K562 (cell line): ENCODE results near the gene CNPY4. TPM values are rescaled to one million over a fixed set of nuclear protein-coding genes. Genes with fewer than 3 reads are reported as not detected.

Experiments
- ARNT ChIP-seq, 2 experiments: fragments of 450-650 bp; IDR thresholded peaks; 2 replicates each; pipeline ENCODE4 v1.6.1; 2016; ENCODE audit warnings: mild to moderate bottlenecking in 1 of 2
- CTBP1 ChIP-seq: fragments of 450-650 bp; IDR thresholded peaks from 2 replicates; pipeline ENCODE4 v1.6.1; 2016; ENCODE audit warnings: borderline replicate concordance
- HDAC8 ChIP-seq: fragments of 450-650 bp; IDR thresholded peaks from 2 replicates; pipeline ENCODE4 v1.6.1; 2016; ENCODE audit warnings: mild to moderate bottlenecking, missing genetic modification characterization, moderate library complexity, missing compliant biosample characterization
- HEY1 ChIP-seq: fragments of 250-450 bp; sonication (Bioruptor Pico); IDR thresholded peaks from 2 replicates; pipeline ENCODE4 v1.5.0; 2020; ENCODE audit warnings: mild to moderate bottlenecking, moderate library complexity, borderline replicate concordance
- HMG20B ChIP-seq: fragments of 250-450 bp; sonication (Bioruptor Pico); IDR thresholded peaks from 2 replicates; pipeline ENCODE4 v1.5.0; 2021; ENCODE audit warnings: mild to moderate bottlenecking
- HNRNPH1 ChIP-seq: fragments of 200-400 bp; formaldehyde crosslinking; optimal IDR thresholded peaks from 2 replicates; pipeline ENCODE3; 2017; ENCODE audit warnings: low read depth, mild to moderate bottlenecking, low read length, moderate library complexity
- KDM5B ChIP-seq: fragments of 200-600 bp; sonication (generic); IDR thresholded peaks from 2 replicates; pipeline ENCODE4 v1.6.1; 2012; ENCODE audit warnings: low read depth, mild to moderate bottlenecking, moderate library complexity, low read length, control low read depth, inconsistent platforms; ENCODE audit not compliant: insufficient replicate concordance
- KLF16 ChIP-seq: IDR thresholded peaks from 2 replicates; pipeline ENCODE4 v1.6.1; 2016; ENCODE audit warnings: antibody characterized with exemption
- MBD1 ChIP-seq: fragments of 250-450 bp; sonication (Bioruptor Pico); IDR thresholded peaks from 2 replicates; pipeline ENCODE4 v1.8.0; 2022; ENCODE audit warnings: inconsistent platforms
- MITF ChIP-seq: IDR thresholded peaks from 2 replicates; pipeline ENCODE4 v1.6.1; 2014; ENCODE audit warnings: antibody characterized with exemption
- MTF1 ChIP-seq: fragments of 250-450 bp; sonication (Bioruptor Pico); IDR thresholded peaks from 2 replicates; pipeline ENCODE4 v1.9.0; 2021; ENCODE audit warnings: moderate library complexity, mild to moderate bottlenecking, inconsistent platforms, borderline replicate concordance
- NELFE ChIP-seq: IDR thresholded peaks from 2 replicates; pipeline ENCODE4 v1.6.1; 2011; ENCODE audit warnings: mild to moderate bottlenecking; ENCODE audit not compliant: insufficient read depth, insufficient read length
- NR2C1 ChIP-seq, 2 experiments: fragments of 450-650 bp; IDR thresholded peaks; 2 replicates each; pipeline ENCODE4 v1.6.1; 2017; ENCODE audit warnings: mild to moderate bottlenecking in 2 of 2, antibody characterized with exemption in 1 of 2, inconsistent platforms in 1 of 2, missing compliant biosample characterization in 1 of 2, missing genetic modification characterization in 1 of 2
- NUFIP1 ChIP-seq: fragments of 450-650 bp; IDR thresholded peaks from 2 replicates; pipeline ENCODE4 v1.6.1; 2018; ENCODE audit not compliant: partially characterized antibody
- OTX1 ChIP-seq: fragments of 450-650 bp; formaldehyde crosslinking; IDR thresholded peaks from 2 replicates; pipeline ENCODE4 v1.4.0; 2022; ENCODE audit warnings: mild to moderate bottlenecking
- PRDM10 ChIP-seq: fragments of 450-650 bp; IDR thresholded peaks from 2 replicates; pipeline ENCODE4 v1.6.1; 2018; ENCODE audit not compliant: partially characterized antibody
- PTBP1 ChIP-seq: fragments of 200-400 bp; formaldehyde crosslinking; IDR thresholded peaks from 2 replicates; pipeline ENCODE4 v1.6.1; 2017; ENCODE audit warnings: low read depth, low read length
- RFX1 ChIP-seq: fragments of 450-650 bp; IDR thresholded peaks from 2 replicates; pipeline ENCODE4 v1.6.1; 2016; ENCODE audit warnings: mild to moderate bottlenecking, moderate library complexity
- SMARCA5 ChIP-seq: fragments of 450-650 bp; IDR thresholded peaks from 2 replicates; pipeline ENCODE4 v1.6.1; 2016
- SOX6 ChIP-seq: fragments of 450-650 bp; IDR thresholded peaks from 2 replicates; pipeline ENCODE4 v1.6.1; 2014; ENCODE audit warnings: mild to moderate bottlenecking
- TCF3 ChIP-seq: sonication (generic); formaldehyde crosslinking; IDR thresholded peaks from 2 replicates; pipeline ENCODE4 v1.4.0; 2020; ENCODE audit warnings: mild to moderate bottlenecking, missing genetic modification reagents
- TSC22D4 ChIP-seq: fragments of 450-650 bp; IDR thresholded peaks from 2 replicates; pipeline ENCODE4 v1.6.1; 2016; ENCODE audit warnings: missing genetic modification characterization, missing biosample characterization, control low read depth
- ZNF408 ChIP-seq: fragments of 250-450 bp; sonication (Bioruptor Pico); IDR thresholded peaks from 2 replicates; pipeline ENCODE4 v1.4.0; 2020; ENCODE audit warnings: low read depth, mild to moderate bottlenecking, moderate library complexity
- polyA plus RNA-seq, 8 experiments: library from polyadenylated mRNA; depleted of rRNA in 4 of 8; stranded (reverse) in 5 of 8; unstranded in 3 of 8; fragments of >200 nt; fragmentation: Nextera tagmentation in 2 of 8; fragmentation: Illumina TruSeq in 1 of 8; extraction: Ambion mirVana in 2 of 8; extraction: Trizol in 1 of 8; gene quantifications; 2 replicates each; pipeline versions ENCODE4 v1.2.1 to v1.2.3, GENCODE V29; 2011 to 2014; ENCODE audit warnings: inconsistent platforms in 1 of 8, missing spikeins in 1 of 8
- total RNA-seq, 7 experiments: library from RNA; depleted of rRNA in 6 of 7; stranded (reverse); fragments of >200 nt in 6 of 7; fragmentation: Illumina TruSeq in 2 of 7; extraction: Trizol in 2 of 7; gene quantifications; 2 replicates each; pipeline versions ENCODE4 v1.2.1 to v1.2.3, GENCODE V29; 2011 to 2021; ENCODE audit warnings: low replicate concordance in 1 of 7

Gene CNPY4
- total and polyA plus RNA-seq, 9 of the 15 experiments (the other 6 are each of a cell fraction or from before 2014, with no cell fraction given), result 1.9 to 11.2 (median 7.0) TPM

GRCh38 chr7:100088621-100089457 lies 30.6 kb upstream of the CNPY4 start, which contains the start of gene COPS6 (continued):
- TF ChIP-seq HMG20B, result no peak
- TF ChIP-seq MITF, result 0 out of 2 replicates have a peak, but pooled peaks have one; percentile 28
- no peak for TF ChIP-seq ZNF408 (CRISPR knock-in tag)
- TF ChIP-seq ARNT (IDR thresholded peaks at IDR 0.05), result no peak
- 0 out of 2 replicates have a peak, but pooled peaks have one; percentile 41 for TF ChIP-seq MTF1 (CRISPR knock-in tag)
- no peak; the same call in 1 of the 2 replicates for TF ChIP-seq OTX1 (CRISPR knock-in tag)
- peak; percentile 82 for TF ChIP-seq HDAC8 (tag)
- TF ChIP-seq CTBP1, result peak; percentile 79; the same call in 1 of the 2 replicates
- no peak for TF ChIP-seq RFX1
- TF ChIP-seq NELFE, result no peak
- TF ChIP-seq KDM5B, result peak; percentile 87
- TF ChIP-seq KLF16, result peak; percentile 50
- TF ChIP-seq HNRNPH1, result no peak
- TF ChIP-seq PTBP1, result no peak
- no peak for TF ChIP-seq HEY1 (CRISPR knock-in tag)
- peak; percentile 93 for TF ChIP-seq NUFIP1
- no peak for TF ChIP-seq MBD1 (CRISPR knock-in tag)
- no peak for TF ChIP-seq TCF3 (CRISPR knock-in tag)
- TF ChIP-seq SMARCA5, result no peak
- 0 out of 2 replicates have a peak, but pooled peaks have one; percentile 42 for TF ChIP-seq SOX6
- TF ChIP-seq TSC22D4 (tag), result no peak
- peak; percentile 33 for TF ChIP-seq PRDM10
- TF ChIP-seq NR2C1 (IDR thresholded peaks at IDR 0.05), result no peak
- peak; percentile 37; the same call in 1 of the 2 replicates for TF ChIP-seq NR2C1 (tag; IDR thresholded peaks at IDR 0.05)
